ENCODE results near the gene RXRB. TPM values are rescaled to one million over a fixed set of nuclear protein-coding genes. Genes with fewer than 3 reads are reported as not detected.
"Not testable (repeated sequence)": the region's sequence is repeated elsewhere in the genome, so short reads cannot be mapped to it uniquely, and the experiment has no call there.

RXRB gene
- total RNA-seq, 2 experiments from 2014 or later: 33.5 to 34.5 TPM

- ATAC-seq (no peak), DNase-seq (no peak)
- no peak overlapping the region for H3K27ac Mint-ChIP-seq
- H3K9me3 Mint-ChIP-seq (ENCODE audit: insufficient read depth): no peaks in the 10 kb centered on the region
- peaks cover 25% of the 10 kb centered on the region for H3K27me3 Mint-ChIP-seq (ENCODE audit: low read depth)
- no peak overlapping the region for H3K4me3 Mint-ChIP-seq
- CTCF ChIA-PET: interaction anchor here (0.8 to 3.9 kb wide), 3 partner anchors 13 to 88 kb away, joined by 3 to 20 read pairs (median 4); no protein-coding TSS in a partner anchor
- POLR2A ChIA-PET: no interaction called here
- H3K36me3 Mint-ChIP-seq (ENCODE audit: low read depth): no peaks in the 10 kb centered on the region
- peaks cover under 1% of the 10 kb centered on the region for H3K4me1 Mint-ChIP-seq (ENCODE audit: low read depth)
These were observed 34.8 kb upstream of the RXRB start for GRCh38 chr6:33235221-33235634.

- not testable (repeated sequence) for H3K4me1 Mint-ChIP-seq (ENCODE audit: low read depth); H3K27ac Mint-ChIP-seq; ATAC-seq; H3K36me3 Mint-ChIP-seq (ENCODE audit: low read depth); H3K9me3 Mint-ChIP-seq (ENCODE audit: insufficient read depth); DNase-seq; H3K4me3 Mint-ChIP-seq
- POLR2A ChIA-PET: interaction anchor here (1.1 kb wide), 1 partner anchor 18 kb away, joined by 3 read pairs; no protein-coding TSS in a partner anchor
- peaks cover 36% of the 10 kb centered on the region for H3K27me3 Mint-ChIP-seq (ENCODE audit: low read depth)
- CTCF ChIA-PET: interaction anchor here (0.8 to 3.6 kb wide), 5 partner anchors 10 to 29 kb away, joined by 3 to 14 read pairs (median 3); no protein-coding TSS in a partner anchor
These were observed 26.1 kb upstream of the RXRB start for GRCh38 chr6:33226503-33227120.

DNA sequence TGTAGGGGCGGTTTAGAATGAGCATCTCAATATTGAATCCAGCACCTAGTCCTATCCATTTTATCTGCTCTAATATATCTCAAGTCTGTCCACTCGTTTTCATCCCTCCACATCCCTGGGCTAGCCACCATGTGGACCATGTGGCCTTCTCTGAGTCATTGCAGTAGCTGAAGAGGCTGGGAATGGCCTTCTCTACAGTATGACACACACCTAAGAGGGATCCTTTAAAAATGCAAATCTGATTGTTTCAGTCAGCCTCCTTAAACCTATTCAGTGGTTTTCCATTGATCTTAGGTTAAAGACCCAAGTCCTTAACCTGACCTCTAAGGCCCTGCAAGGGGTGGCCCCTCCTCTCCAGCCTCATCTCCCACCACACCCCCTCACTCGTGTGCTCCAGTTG lies 17.2 kb upstream of the RXRB start:
- CTCF ChIA-PET: no interaction called here
- Mint-ChIP-seq H3K9me3 (ENCODE audit: insufficient read depth) (no peaks in the 10 kb centered on the region), H3K4me3 (no peak overlapping the region), H3K4me1 (ENCODE audit: low read depth) (peaks cover 36% of the 10 kb centered on the region), H3K27me3 (ENCODE audit: low read depth) (peaks cover 21% of the 10 kb centered on the region), H3K27ac (no peak overlapping the region), H3K36me3 (ENCODE audit: low read depth) (no peaks in the 10 kb centered on the region)
- no peak for ATAC-seq
- DNase-seq: no peak
- POLR2A ChIA-PET: no interaction called here

- POLR2A ChIA-PET: no interaction called here
- H3K4me1 Mint-ChIP-seq (ENCODE audit: low read depth): peaks cover 40% of the 10 kb centered on the region
- no peak overlapping the region for H3K4me3 Mint-ChIP-seq
- no peaks in the 10 kb centered on the region for H3K9me3 Mint-ChIP-seq (ENCODE audit: insufficient read depth)
- H3K27ac Mint-ChIP-seq: no peak overlapping the region
- H3K27me3 Mint-ChIP-seq (ENCODE audit: low read depth): peaks cover 19% of the 10 kb centered on the region
- no peaks in the 10 kb centered on the region for H3K36me3 Mint-ChIP-seq (ENCODE audit: low read depth)
- DNase-seq (no peak), ATAC-seq (no peak)
- CTCF ChIA-PET: interaction anchor here (0.8 kb wide), 1 partner anchor 98 kb away, joined by 3 read pairs; no protein-coding TSS in a partner anchor
These were observed 16.8 kb upstream of the RXRB start for GRCh38 chr6:33217246-33217645.

- H3K4me1 Mint-ChIP-seq (ENCODE audit: low read depth): peaks cover 40% of the 10 kb centered on the region
- H3K27ac Mint-ChIP-seq: peak overlapping the region; percentile 81
- ATAC-seq: peak; percentile 32
- POLR2A ChIA-PET: interaction anchor here (1.3 kb wide), 1 partner anchor 17 kb away, joined by 3 read pairs; no protein-coding TSS in a partner anchor
- peaks cover 12% of the 10 kb centered on the region for H3K27me3 Mint-ChIP-seq (ENCODE audit: low read depth)
- no peak for DNase-seq
- H3K36me3 Mint-ChIP-seq (ENCODE audit: low read depth): peaks cover 3% of the 10 kb centered on the region
- H3K9me3 Mint-ChIP-seq (ENCODE audit: insufficient read depth): no peaks in the 10 kb centered on the region
- H3K4me3 Mint-ChIP-seq: no peak overlapping the region
- CTCF ChIA-PET: interaction anchor here (0.8 to 1.0 kb wide), 3 partner anchors 10 to 97 kb away, joined by 3 to 7 read pairs (median 3); no protein-coding TSS in a partner anchor
These were observed 15.7 kb upstream of the RXRB start for GRCh38 chr6:33216117-33216649.

DNA sequence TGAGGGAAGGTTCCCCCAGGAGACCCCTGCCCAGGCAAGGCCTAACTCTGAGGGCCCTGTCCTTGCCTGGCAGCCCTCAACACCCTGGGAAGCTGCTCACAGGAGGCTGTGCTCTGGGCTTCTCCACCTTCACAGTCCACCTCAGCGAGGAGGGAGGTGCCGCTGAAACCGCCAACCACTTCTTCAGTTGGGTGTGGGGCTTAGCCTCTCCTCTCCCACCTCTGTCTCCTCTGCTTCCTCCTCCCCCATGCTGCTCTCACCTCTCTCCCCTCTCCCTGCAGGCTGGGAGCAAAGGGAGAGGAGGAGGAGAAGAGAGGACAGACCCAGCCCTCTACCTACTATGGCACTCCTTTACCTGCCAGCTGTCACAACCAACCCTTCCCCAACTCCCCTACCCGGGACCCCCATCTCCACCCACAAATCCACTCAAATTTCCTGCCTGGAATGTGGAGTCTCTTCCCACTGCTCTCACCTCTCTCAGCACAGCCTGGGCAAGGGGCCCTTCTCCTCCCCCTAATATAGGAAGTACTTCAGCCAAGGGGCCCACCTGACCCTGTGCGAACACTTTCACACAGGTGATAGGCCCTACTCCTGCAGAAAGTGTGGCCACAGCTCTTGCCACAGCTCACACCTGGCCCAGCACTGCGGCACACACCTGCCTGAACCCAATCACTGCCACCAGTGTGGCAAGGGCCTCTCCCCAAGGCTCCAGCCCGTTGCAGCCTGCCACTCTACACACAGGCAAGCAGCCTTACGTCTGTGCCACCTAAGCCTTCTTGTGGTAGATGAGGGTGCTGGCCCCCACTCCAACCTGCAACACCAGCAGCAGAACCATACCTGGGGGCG lies 15.0 kb upstream of the RXRB start:
- H3K4me1 Mint-ChIP-seq (ENCODE audit: low read depth): peaks cover 42% of the 10 kb centered on the region
- ChIA-PET POLR2A (interaction anchor here (0.7 to 1.3 kb wide), 2 partner anchors 16 to 33 kb away, joined by 3 read pairs; no protein-coding TSS in a partner anchor), CTCF (interaction anchor here (1.0 to 1.2 kb wide), 2 partner anchors 10 to 33 kb away, joined by 4 read pairs; no protein-coding TSS in a partner anchor)
- H3K4me3 Mint-ChIP-seq: peak overlapping the region; percentile 32
- peaks cover 11% of the 10 kb centered on the region for H3K27me3 Mint-ChIP-seq (ENCODE audit: low read depth)
- peaks cover 7% of the 10 kb centered on the region for H3K36me3 Mint-ChIP-seq (ENCODE audit: low read depth)
- no peaks in the 10 kb centered on the region for H3K9me3 Mint-ChIP-seq (ENCODE audit: insufficient read depth)
- ATAC-seq: peak; percentile 42
- peak overlapping the region; percentile 81 for H3K27ac Mint-ChIP-seq
- DNase-seq: peak; percentile 37

GRCh38 chr6:33213989-33214335 lies 13.5 kb upstream of the RXRB start:
- ChIA-PET POLR2A (no interaction called here), CTCF (no interaction called here)
- H3K4me3 Mint-ChIP-seq: peak overlapping the region; percentile 66
- H3K27me3 Mint-ChIP-seq (ENCODE audit: low read depth): peaks cover 11% of the 10 kb centered on the region
- peaks cover 53% of the 10 kb centered on the region for H3K4me1 Mint-ChIP-seq (ENCODE audit: low read depth)
- ATAC-seq (no peak), DNase-seq (no peak)
- peak overlapping the region; percentile 60 for H3K27ac Mint-ChIP-seq
- H3K9me3 Mint-ChIP-seq (ENCODE audit: insufficient read depth): no peaks in the 10 kb centered on the region
- H3K36me3 Mint-ChIP-seq (ENCODE audit: low read depth): peaks cover 20% of the 10 kb centered on the region

GRCh38 chr6:33213166-33213988 lies 12.9 kb upstream of the RXRB start:
- CTCF ChIA-PET: no interaction called here
- peak overlapping the region; percentile 58 for H3K27ac Mint-ChIP-seq
- ATAC-seq (peak; percentile 11), DNase-seq (no peak)
- H3K27me3 Mint-ChIP-seq (ENCODE audit: low read depth): peaks cover 11% of the 10 kb centered on the region
- H3K36me3 Mint-ChIP-seq (ENCODE audit: low read depth): peaks cover 20% of the 10 kb centered on the region
- no peaks in the 10 kb centered on the region for H3K9me3 Mint-ChIP-seq (ENCODE audit: insufficient read depth)
- H3K4me3 Mint-ChIP-seq: peak overlapping the region; percentile 66
- POLR2A ChIA-PET: interaction anchor here (1.0 to 1.1 kb wide), 2 partner anchors 9 to 241 kb away, joined by 3 to 5 read pairs; partner anchors contain the start of gene HSD17B8
- H3K4me1 Mint-ChIP-seq (ENCODE audit: low read depth): peaks cover 57% of the 10 kb centered on the region

GRCh38 chr6:33212857-33213165 lies 12.3 kb upstream of the RXRB start:
- POLR2A ChIA-PET: interaction anchor here (1.0 to 1.1 kb wide), 2 partner anchors 8 to 241 kb away, joined by 3 to 5 read pairs; partner anchors contain the start of gene HSD17B8
- Mint-ChIP-seq H3K4me1 (ENCODE audit: low read depth) (peaks cover 58% of the 10 kb centered on the region), H3K36me3 (ENCODE audit: low read depth) (peaks cover 20% of the 10 kb centered on the region), H3K4me3 (peak overlapping the region; percentile 66), H3K27me3 (ENCODE audit: low read depth) (peaks cover 11% of the 10 kb centered on the region), H3K27ac (no peak overlapping the region), H3K9me3 (ENCODE audit: insufficient read depth) (no peaks in the 10 kb centered on the region)
- DNase-seq: no peak
- CTCF ChIA-PET: interaction anchor here (1.9 kb wide), 1 partner anchor 35 kb away, joined by 6 read pairs; no protein-coding TSS in a partner anchor
- no peak for ATAC-seq

GRCh38 chr6:33211666-33212422 lies 11.4 kb upstream of the RXRB start:
- ChIA-PET CTCF (interaction anchor here (1.9 kb wide), 1 partner anchor 36 kb away, joined by 6 read pairs; no protein-coding TSS in a partner anchor), POLR2A (interaction anchor here (1.0 to 1.1 kb wide), 3 partner anchors 8 to 240 kb away, joined by 3 to 5 read pairs (median 3); no protein-coding TSS in a partner anchor)
- no peak for ATAC-seq
- no peak for DNase-seq
- Mint-ChIP-seq H3K9me3 (ENCODE audit: insufficient read depth) (no peaks in the 10 kb centered on the region), H3K4me1 (ENCODE audit: low read depth) (peaks cover 64% of the 10 kb centered on the region), H3K36me3 (ENCODE audit: low read depth) (peaks cover 20% of the 10 kb centered on the region), H3K27ac (no peak overlapping the region), H3K27me3 (ENCODE audit: low read depth) (peaks cover 11% of the 10 kb centered on the region), H3K4me3 (no peak overlapping the region)
